Activated CD8-positive, alpha-beta memory T cell treated with anti-CD3 and anti-CD28 coated beads for 4 hours (primary cell): ENCODE results near the gene CTIF.

Experiments used
- DNase-seq, 2 donors: peaks; one replicate each; pipeline ENCODE4 v3.0.0-alpha.2; 2020; ENCODE audit warnings: low read depth in 2 of 2

Gene CTIF

GRCh38 chr18:48533340-48534070 is 5.3 kb upstream of the CTIF start:
- DNase-seq = no peak

- DNase-seq = no peak
Measured at GRCh38 chr18:48534364-48534763, 4.5 kb upstream of the CTIF start.

- DNase-seq = no peak
Measured at GRCh38 chr18:48535956-48536355, 2.9 kb upstream of the CTIF start.

GRCh38 chr18:48536516-48536915 is 2.3 kb upstream of the CTIF start:
- DNase-seq = no peak

- no peak for DNase-seq
Measured at GRCh38 chr18:48539406-48540250, 797 bp downstream of the CTIF start.

- DNase-seq = peak in 1 of 2 donors; percentile 33
Measured at GRCh38 chr18:48540251-48541025, 1.6 kb downstream of the CTIF start.

GRCh38 chr18:48541026-48541746 is 2.4 kb downstream of the CTIF start:
- no peak for DNase-seq

- DNase-seq = no peak
Measured at GRCh38 chr18:48541747-48542400, 3.0 kb downstream of the CTIF start.

GRCh38 chr18:48542513-48543181 is 3.8 kb downstream of the CTIF start:
- no peak for DNase-seq

GRCh38 chr18:48543228-48543627 is 4.4 kb downstream of the CTIF start:
- DNase-seq = no peak

- no peak for DNase-seq
Measured at GRCh38 chr18:48544116-48544515, 5.3 kb downstream of the CTIF start.

- DNase-seq = no peak
Measured at GRCh38 chr18:48544661-48545415, 6.0 kb downstream of the CTIF start.

- DNase-seq = no peak
Measured at GRCh38 chr18:48545757-48546321, 7.0 kb downstream of the CTIF start.

- no peak for DNase-seq
Measured at GRCh38 chr18:48546396-48546795, 7.6 kb downstream of the CTIF start.

- no peak for DNase-seq
Measured at GRCh38 chr18:48547531-48547981, 8.7 kb downstream of the CTIF start.

- no peak for DNase-seq
Measured at GRCh38 chr18:48548011-48548771, 9.4 kb downstream of the CTIF start.

- no peak for DNase-seq
Measured at GRCh38 chr18:48548921-48549320, 10.1 kb downstream of the CTIF start.

- no peak for DNase-seq
Measured at GRCh38 chr18:48550101-48550729, 11.4 kb downstream of the CTIF start.
